ENCODE results near the gene OXER1.
"Not testable (repeated sequence)": the region's sequence is repeated elsewhere in the genome, so short reads cannot be mapped to it uniquely, and the experiment has no call there.

The OXER1 gene

GRCh38 chr2:42754021-42754775, 9.7 kb downstream of the OXER1 start:
- DNase-seq, result peak in 34 of 58 donors; percentile 22 to 82 (median 58)

DNA sequence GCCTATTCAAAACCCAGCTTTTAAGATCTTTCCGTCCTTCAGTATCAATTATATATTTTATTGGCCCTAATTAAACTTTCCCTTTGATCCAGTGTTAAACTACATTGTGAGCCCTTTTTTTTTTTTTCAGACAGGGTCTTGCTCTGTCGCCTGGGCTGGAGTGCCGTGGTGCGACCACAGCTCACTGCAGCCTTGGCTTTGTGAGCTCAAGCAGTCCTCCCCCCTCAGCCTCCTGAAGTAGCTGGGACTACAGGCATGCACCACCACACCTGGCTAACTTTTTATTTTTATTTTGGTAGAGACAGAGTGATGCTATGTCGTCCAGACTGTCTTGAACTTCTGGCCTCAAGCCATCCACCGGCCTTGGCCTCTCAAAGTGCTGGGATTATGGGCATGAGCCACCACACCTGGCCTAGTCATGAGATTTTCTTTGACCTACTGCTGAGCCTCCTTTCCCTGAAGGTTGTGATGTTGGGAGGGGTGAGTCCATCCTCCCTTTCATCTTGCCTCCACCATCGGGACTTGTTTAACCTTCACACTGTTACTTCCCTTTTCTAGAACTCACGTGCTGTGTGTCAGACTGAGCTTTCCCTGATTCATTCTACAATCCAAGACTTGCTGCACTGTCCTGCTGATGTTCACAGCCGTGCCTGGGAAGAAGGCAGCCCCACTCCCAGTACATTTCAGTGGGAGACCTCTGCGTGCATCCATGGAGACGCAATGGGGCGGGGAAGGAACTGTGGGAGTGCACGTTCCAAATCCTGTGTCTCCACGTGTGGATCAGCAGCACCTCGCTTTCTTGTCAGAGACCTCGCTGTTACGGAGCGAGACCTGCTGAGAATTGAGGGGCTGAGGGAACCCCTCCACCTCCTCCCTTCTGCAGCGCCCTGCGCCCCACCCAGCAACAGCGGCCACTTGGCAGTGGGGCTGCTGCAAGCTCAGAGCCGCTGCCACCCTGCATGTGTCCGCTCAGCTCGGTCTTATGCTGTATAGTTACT, 10.8 kb downstream of the OXER1 start:
- peak in 6 of 58 donors; percentile 12 to 52 (median 26) for DNase-seq

DNA sequence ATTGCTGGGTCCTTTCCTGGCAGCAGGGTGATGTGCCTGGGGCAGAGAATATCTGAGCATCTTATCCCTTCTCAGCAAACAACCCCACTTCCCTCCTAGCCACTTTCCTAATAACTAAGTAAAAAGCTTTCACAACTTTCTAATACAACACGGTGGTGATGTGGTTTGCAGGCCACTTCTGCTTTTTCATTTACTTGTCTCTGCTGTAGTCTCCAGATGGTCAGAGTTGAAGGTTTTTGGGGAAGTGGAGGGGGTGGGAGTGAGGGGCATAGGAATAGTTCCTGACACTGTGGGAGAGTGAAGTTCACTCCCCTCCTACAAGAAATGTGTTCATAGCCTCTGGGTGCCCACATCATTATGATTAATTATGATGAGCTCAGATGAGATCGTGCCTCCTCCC, 11.6 kb downstream of the OXER1 start:
- peak in 5 of 58 donors; percentile 9 to 32 (median 31) for DNase-seq

DNA sequence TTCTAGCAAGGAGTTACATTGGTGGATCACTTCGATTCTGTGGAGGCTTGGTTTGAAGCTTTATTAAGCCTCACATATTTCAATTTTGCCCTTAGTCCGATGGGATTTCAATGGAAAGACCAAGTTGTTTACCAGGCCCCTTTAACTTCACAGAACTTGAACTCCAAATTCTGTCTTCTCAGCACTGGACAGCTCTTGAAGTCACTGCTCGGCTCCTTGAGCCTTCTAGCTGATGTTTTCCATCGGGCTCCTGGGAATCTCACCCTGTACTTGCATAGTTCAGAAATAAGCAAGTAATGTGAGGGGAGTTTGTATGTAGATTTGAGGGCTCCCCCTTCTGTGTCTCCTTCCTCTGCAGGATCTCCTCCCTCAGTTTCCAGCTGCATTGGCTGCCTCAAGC, 15.1 kb downstream of the OXER1 start:
- DNase-seq, result no peak

GRCh38 chr2:42747422-42747821, 16.5 kb downstream of the OXER1 start:
- DNase-seq, result no peak

GRCh38 chr2:42744545-42745082, 19.3 kb downstream of the OXER1 start:
- no peak for DNase-seq

DNA sequence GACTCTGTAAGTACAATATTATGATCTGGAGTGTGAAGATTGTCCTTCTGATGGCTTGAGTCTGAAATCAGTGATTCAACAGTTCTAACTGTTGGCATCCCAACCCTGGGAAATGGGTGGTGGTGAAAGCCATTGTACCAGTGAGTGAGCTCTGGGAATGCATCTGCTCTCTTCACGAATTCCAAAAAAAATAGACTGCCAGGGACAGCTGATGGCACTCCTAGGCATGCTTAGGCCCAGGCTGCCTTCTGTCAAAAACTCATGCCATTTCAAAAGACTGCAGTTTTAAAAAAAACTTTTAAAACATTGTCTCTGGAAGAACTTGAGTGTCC, 20.3 kb downstream of the OXER1 start:
- no peak for DNase-seq

DNA sequence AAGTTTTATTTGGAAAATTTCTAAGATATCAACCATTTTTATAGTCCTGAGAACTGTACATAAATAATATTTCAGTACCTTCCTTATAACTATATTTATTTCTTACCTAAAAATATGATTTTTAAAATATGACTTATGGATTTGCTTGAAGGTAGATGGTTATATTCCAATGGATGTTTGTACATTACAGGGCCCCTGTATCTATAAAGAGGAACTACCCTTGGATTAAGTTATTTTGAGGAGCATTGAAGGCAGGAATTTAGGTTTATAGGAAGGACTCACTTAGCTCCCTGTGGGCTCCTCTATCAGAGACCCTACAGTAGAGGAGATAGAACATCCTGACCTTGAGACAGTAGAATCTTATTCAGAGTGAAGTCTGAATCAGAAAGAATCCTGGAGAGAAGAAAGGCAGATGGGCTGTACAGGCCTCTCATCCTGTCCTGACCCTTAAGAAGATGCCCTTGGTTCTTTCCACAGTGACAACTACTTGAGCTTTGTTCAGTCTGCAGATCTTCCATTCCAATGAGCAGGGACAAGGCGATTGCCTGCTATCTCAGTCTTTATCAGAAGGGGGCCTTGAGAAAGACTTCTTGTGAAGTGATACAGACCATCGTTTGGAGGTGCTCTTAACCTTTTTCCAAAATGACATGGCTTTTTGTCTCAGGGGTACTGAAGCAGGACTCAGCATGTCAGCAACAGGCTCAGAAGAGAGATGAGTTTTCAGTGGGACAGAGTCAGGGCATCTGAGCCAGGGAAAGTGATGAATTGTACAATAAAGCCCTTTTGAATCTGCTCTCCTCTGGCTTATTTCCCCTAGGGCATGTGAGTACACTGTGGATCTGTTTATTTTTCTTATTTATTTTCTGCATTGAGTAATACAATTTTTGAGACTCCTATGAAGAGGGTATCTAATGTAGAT, 20.9 kb downstream of the OXER1 start:
- DNase-seq, result no peak

GRCh38 chr2:42741140-42741539, 22.8 kb downstream of the OXER1 start:
- DNase-seq, result no peak

GRCh38 chr2:42736598-42737322, 27.2 kb downstream of the OXER1 start:
- no peak for DNase-seq

- no peak for DNase-seq
Observed at GRCh38 chr2:42733852-42734251, 30.1 kb downstream of the OXER1 start.

GRCh38 chr2:42731316-42731715, 32.6 kb downstream of the OXER1 start:
- DNase-seq, result not testable (repeated sequence)

- DNase-seq, result no peak
Observed at GRCh38 chr2:42726680-42727079, 37.3 kb downstream of the OXER1 start.

- DNase-seq, result peak in 1 of 58 donors; percentile 1
Observed at GRCh38 chr2:42725657-42726056, 38.3 kb downstream of the OXER1 start.

DNA sequence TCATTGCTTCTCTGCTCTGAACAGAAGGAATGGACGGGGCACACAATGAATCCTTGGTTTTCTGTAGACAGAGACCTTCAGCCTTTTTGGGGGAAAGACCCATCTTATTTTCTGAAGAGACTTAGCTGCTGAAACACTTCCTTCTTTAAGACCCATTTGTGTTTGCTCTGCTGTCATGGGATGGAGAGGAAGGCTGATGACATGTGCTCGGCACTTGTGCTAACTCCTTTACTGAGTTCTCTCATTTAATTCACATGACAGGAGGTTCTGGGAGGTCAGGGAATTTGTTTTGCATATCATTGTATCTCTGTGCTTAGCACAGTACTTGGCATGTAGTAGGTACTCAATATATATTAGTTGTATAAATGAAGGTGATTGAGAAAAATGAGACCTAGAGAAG, 39.0 kb downstream of the OXER1 start:
- DNase-seq, result no peak

GRCh38 chr2:42723465-42723864, 40.5 kb downstream of the OXER1 start:
- no peak for DNase-seq

DNA sequence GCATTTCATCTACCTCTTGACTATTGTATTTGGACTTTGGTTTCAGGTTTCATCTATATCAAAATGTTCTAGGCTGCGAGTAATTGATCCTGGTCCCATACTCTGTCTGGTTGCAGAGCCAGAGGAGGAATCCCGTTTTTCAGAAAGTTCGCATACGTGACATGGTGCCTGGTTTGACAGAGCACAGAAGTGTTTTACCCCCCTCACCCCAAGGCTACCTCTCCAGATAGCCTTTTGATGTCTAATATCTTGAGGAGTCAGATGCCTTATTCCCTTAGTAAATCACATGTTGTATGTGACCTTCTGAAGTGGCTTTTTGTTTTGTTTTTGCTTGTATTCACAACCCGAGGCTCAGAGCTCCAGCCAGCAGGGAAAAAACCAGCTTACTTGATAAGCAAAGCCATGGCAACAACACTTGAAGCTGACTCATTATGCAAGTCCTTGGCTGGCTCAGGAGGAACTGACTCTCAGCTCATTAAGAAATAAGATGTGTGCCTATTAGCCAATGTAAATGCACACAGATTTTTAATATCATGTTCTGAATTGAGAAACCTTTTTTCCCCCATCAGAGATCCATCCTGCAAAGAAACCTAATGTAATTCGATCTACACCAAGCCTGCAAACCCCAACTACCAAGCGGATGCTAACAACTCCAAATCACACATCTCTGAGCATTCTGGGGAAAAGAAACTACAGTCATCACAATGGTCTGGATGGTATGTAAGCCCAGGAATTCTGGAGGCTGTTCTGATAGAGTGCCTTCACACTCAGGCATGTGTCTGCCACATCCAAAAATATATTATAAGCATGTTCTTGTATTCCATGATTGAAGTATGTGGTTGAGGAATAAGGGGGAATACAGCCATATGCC, 41.4 kb downstream of the OXER1 start:
- peak in 20 of 58 donors; percentile 4 to 72 (median 14) for DNase-seq

DNA sequence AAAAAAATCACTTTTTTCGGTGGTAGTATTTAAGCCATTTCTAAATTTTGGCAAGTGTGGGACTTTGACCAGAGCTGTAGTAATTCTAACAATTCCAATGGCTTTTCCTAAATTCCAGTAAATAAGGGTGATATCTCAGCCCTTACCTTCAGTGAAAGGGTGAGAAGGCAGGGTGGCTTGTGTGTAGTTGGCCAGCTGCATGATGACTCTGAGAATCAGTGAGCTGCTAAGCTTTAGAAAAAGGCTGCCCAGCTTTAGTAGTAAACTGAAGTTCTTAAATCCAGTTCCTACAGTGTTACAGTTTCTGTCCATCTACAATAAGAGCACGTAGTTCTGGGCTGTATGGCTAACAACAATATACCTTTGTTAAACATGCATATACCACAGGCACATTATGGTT, 42.0 kb downstream of the OXER1 start:
- no peak for DNase-seq

DNA sequence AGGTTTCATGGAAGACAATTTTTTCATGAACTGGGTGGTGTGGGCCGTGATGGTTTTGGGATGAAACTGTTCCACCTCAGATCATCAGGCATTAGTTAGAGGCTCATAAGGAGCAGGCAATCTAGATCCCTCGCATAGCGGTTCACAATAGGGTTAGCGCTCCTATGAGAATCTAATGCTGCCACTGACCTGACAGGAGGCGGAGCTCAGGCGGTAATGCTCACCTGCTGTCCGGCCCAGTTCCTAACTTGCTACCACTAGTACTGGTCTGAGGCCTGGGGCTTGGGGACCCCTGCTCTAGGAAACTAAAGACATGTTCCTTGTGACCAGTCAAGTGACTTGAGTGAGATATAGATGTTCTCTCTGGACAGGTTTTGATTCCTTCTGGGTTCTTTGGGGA, 49.2 kb downstream of the OXER1 start:
- no peak for DNase-seq

Data from anterior cingulate cortex (tissue), 58 donors.